HG03095 (cell line): ENCODE results near the gene OCIAD2.
"Not testable (repeated sequence)": the region's sequence is repeated elsewhere in the genome, so short reads cannot be mapped to it uniquely, and the experiment has no call there.

Experiments used
- ATAC-seq: cut with Tn5 transposase; IDR thresholded peaks from one replicate; pipeline ENCODE4 v1.9.1; 2021; ENCODE audit warnings: moderate library complexity; ENCODE audit not compliant: unreplicated experiment

The OCIAD2 gene

GRCh38 chr4:48854982-48855381 is 51.6 kb downstream of the OCIAD2 start:
- ATAC-seq, result no peak

GRCh38 chr4:48854395-48854683 is 52.2 kb downstream of the OCIAD2 start:
- no peak for ATAC-seq

GRCh38 chr4:48853604-48854394 is 52.8 kb downstream of the OCIAD2 start:
- ATAC-seq, result no peak

- no peak for ATAC-seq
Observed at GRCh38 chr4:48851651-48852050, 54.9 kb downstream of the OCIAD2 start.

GRCh38 chr4:48848799-48849198 is 57.8 kb downstream of the OCIAD2 start:
- ATAC-seq, result not testable (repeated sequence)

- no peak for ATAC-seq
Observed at GRCh38 chr4:48844843-48845242, 61.7 kb downstream of the OCIAD2 start.

GRCh38 chr4:48841045-48841827 is 65.3 kb downstream of the OCIAD2 start:
- ATAC-seq, result no peak

GRCh38 chr4:48836658-48837057 is 69.9 kb downstream of the OCIAD2 start:
- ATAC-seq, result no peak
